Fibroblast of lung (primary cell): ENCODE results near the gene STON2. TPM values are rescaled to one million over a fixed set of nuclear protein-coding genes. Genes with fewer than 3 reads are reported as not detected.

Source experiments
- DNase-seq, 2 donors: peaks; one replicate each; pipeline versions ENCODE4 v3.0.0 to v3.0.0-alpha.2; 2010; ENCODE audit warnings: low read depth in 2 of 2
- H2AFZ ChIP-seq: 2 replicates; pipeline ENCODE4 v1.5.1; 2012; ENCODE audit warnings: low read length, control low read depth, inconsistent platforms
- H3K27ac ChIP-seq: 2 replicates; pipeline ENCODE4 v1.5.1; 2011; ENCODE audit warnings: low read length, control low read depth; ENCODE audit not compliant: insufficient read depth
- H3K27me3 ChIP-seq: 2 replicates; pipeline ENCODE4 v1.5.1; 2011; ENCODE audit warnings: mild to moderate bottlenecking, low read length; ENCODE audit not compliant: control insufficient read depth, insufficient read depth
- H3K36me3 ChIP-seq: 2 replicates; pipeline ENCODE4 v1.5.1; 2011; ENCODE audit warnings: low read length; ENCODE audit not compliant: control insufficient read depth, insufficient read depth
- H3K4me1 ChIP-seq: 2 replicates; pipeline ENCODE4 v1.5.1; 2011; ENCODE audit warnings: low read length; ENCODE audit not compliant: control insufficient read depth, insufficient read depth; ENCODE audit errors: extremely low read depth
- H3K4me2 ChIP-seq: 2 replicates; pipeline ENCODE4 v1.5.1; 2011; ENCODE audit warnings: low read length, control low read depth; ENCODE audit not compliant: insufficient read depth; ENCODE audit errors: extremely low read depth
- H3K4me3 ChIP-seq, 4 experiments: fragments of 200-600 bp in 1 of 4; sonication (generic) in 1 of 4; replicated peaks in 1 of 4; 2 replicates each; pipeline ENCODE4 v1.5.1; 2011 to 2016; ENCODE audit warnings: low read length in 4 of 4, low read depth in 3 of 4, mild to moderate bottlenecking in 3 of 4, control low read depth in 2 of 4, inconsistent platforms in 1 of 4, mixed read lengths in 1 of 4; ENCODE audit not compliant: insufficient read depth in 1 of 4; ENCODE audit errors: control extremely low read depth in 1 of 4
- H3K79me2 ChIP-seq: 2 replicates; pipeline ENCODE4 v1.5.1; 2012; ENCODE audit warnings: mild to moderate bottlenecking, low read length, inconsistent platforms; ENCODE audit not compliant: control insufficient read depth, insufficient read depth
- H3K9ac ChIP-seq: 2 replicates; pipeline ENCODE4 v1.5.1; 2011; ENCODE audit warnings: mild to moderate bottlenecking, low read length, control low read depth; ENCODE audit not compliant: insufficient read depth
- H3K9me3 ChIP-seq: 2 replicates; pipeline ENCODE4 v1.5.1; 2012; ENCODE audit warnings: low read depth, low read length; ENCODE audit not compliant: control insufficient read depth, insufficient read depth
- H4K20me1 ChIP-seq: 2 replicates; pipeline ENCODE4 v1.5.1; 2011; ENCODE audit warnings: low read length; ENCODE audit not compliant: control insufficient read depth, insufficient read depth; ENCODE audit errors: extremely low read depth
- CTCF ChIP-seq, 2 donors: IDR thresholded peaks in 1 of 2; conservative IDR thresholded peaks in 1 of 2; 1 replicate in 1 of 2; 2 replicates in 1 of 2; pipeline ENCODE4 v1.5.1; 2011 to 2012; ENCODE audit warnings: low read length in 2 of 2, control low read depth in 1 of 2, inconsistent platforms in 1 of 2, low read depth in 1 of 2, mild to moderate bottlenecking in 1 of 2
- EZH2 ChIP-seq: IDR thresholded peaks from 2 replicates; pipeline ENCODE4 v1.5.1; 2012; ENCODE audit warnings: low read length, control low read depth, mild to moderate bottlenecking; ENCODE audit errors: missing control alignments
- polyA plus RNA-seq, 2 donors: library from polyadenylated mRNA; depleted of rRNA in 1 of 2; stranded (reverse) in 1 of 2; unstranded in 1 of 2; fragments of >200 nt; gene quantifications; 2 replicates each; pipeline ENCODE4 v1.2.1, GENCODE V29; 2011 to 2012; ENCODE audit warnings: missing spikeins in 1 of 2
- total RNA-seq: library from RNA; depleted of rRNA; stranded (reverse); fragments of >200 nt; gene quantifications from 2 replicates; pipeline ENCODE4 v1.2.1, GENCODE V29; 2014

Gene STON2
- total and polyA plus RNA-seq, 2 donors (not counting 1 experiment from before 2014, with no cell fraction given), result 1.5 to 52.5 TPM

- no peaks in the 10 kb centered on the region for H3K9me3 ChIP-seq
- TF ChIP-seq EZH2 (no peak), CTCF (conservative IDR thresholded peaks at IDR 0.05 in 1 of 2, IDR thresholded peaks at IDR 0.05 in 1 of 2; ENCODE audit: low read depth in 1 of 2, low read length in 2 of 2) (no peak)
- H2AFZ ChIP-seq, result no peak overlapping the region
- H3K4me2 ChIP-seq, result no peak overlapping the region
- no peak overlapping the region for H3K4me3 ChIP-seq
- H3K79me2 ChIP-seq, result no peaks in the 10 kb centered on the region
- no peaks in the 10 kb centered on the region for H3K27me3 ChIP-seq
- H3K27ac ChIP-seq, result no peak overlapping the region
- no peaks in the 10 kb centered on the region for H3K36me3 ChIP-seq
- H3K9ac ChIP-seq, result no peak overlapping the region
- no peaks in the 10 kb centered on the region for H3K4me1 ChIP-seq
- DNase-seq, result no peak
- no peaks in the 10 kb centered on the region for H4K20me1 ChIP-seq
These were observed 114.9 kb downstream of the STON2 start for GRCh38 chr14:81285245-81285644.

DNA sequence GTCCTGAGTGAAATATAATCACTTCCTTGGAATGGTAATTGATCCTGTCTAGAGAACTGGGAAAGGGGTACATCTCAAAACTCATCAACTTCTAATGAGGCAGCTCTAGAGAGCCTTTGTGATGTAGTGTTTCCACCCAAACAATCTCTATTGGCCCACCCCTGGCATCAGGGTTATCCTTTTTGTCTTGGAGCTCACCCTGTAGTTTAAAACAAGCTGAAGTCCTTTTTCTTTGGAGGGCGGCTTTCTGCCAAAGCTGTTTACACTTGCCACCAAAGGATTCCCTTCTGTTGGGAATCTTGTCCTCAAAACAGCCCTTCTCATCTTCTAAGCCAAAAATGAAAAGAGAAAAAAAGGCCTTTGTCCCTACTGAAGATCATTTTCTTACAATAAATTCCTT is 118.8 kb downstream of the STON2 start:
- Histone ChIP-seq H3K4me2 (no peak overlapping the region), H3K4me1 (no peaks in the 10 kb centered on the region), H2AFZ (no peak overlapping the region), H3K9ac (no peak overlapping the region), H3K27me3 (no peaks in the 10 kb centered on the region), H3K79me2 (no peaks in the 10 kb centered on the region), H4K20me1 (no peaks in the 10 kb centered on the region), H3K36me3 (no peaks in the 10 kb centered on the region), H3K27ac (no peak overlapping the region), H3K4me3 (no peak overlapping the region), H3K9me3 (no peaks in the 10 kb centered on the region)
- DNase-seq, result no peak
- TF ChIP-seq EZH2, result no peak
- no peak for TF ChIP-seq CTCF (conservative IDR thresholded peaks at IDR 0.05 in 1 of 2, IDR thresholded peaks at IDR 0.05 in 1 of 2; ENCODE audit: low read depth in 1 of 2, low read length in 2 of 2)

- no peaks in the 10 kb centered on the region for H3K36me3 ChIP-seq
- no peak overlapping the region for H3K27ac ChIP-seq
- TF ChIP-seq EZH2 (no peak), CTCF (conservative IDR thresholded peaks at IDR 0.05 in 1 of 2, IDR thresholded peaks at IDR 0.05 in 1 of 2; ENCODE audit: low read depth in 1 of 2, low read length in 2 of 2) (no peak)
- H3K4me2 ChIP-seq, result no peak overlapping the region
- no peaks in the 10 kb centered on the region for H4K20me1 ChIP-seq
- H2AFZ ChIP-seq, result no peak overlapping the region
- H3K27me3 ChIP-seq, result no peaks in the 10 kb centered on the region
- H3K4me1 ChIP-seq, result no peaks in the 10 kb centered on the region
- no peak overlapping the region for H3K9ac ChIP-seq
- no peaks in the 10 kb centered on the region for H3K9me3 ChIP-seq
- no peak overlapping the region for H3K4me3 ChIP-seq
- H3K79me2 ChIP-seq, result no peaks in the 10 kb centered on the region
- no peak for DNase-seq
These were observed 119.9 kb downstream of the STON2 start for GRCh38 chr14:81280136-81280791.
